GM21447 (cell line): ENCODE data around the gene BRMS1L.
"Not testable (repeated sequence)": the region's sequence is repeated elsewhere in the genome, so short reads cannot be mapped to it uniquely, and the experiment has no call there.

ENCODE experiments used
- ATAC-seq: cut with Tn5 transposase; IDR thresholded peaks from one replicate; pipeline ENCODE4 v1.9.1; 2021; ENCODE audit not compliant: unreplicated experiment

Gene BRMS1L, protein sequence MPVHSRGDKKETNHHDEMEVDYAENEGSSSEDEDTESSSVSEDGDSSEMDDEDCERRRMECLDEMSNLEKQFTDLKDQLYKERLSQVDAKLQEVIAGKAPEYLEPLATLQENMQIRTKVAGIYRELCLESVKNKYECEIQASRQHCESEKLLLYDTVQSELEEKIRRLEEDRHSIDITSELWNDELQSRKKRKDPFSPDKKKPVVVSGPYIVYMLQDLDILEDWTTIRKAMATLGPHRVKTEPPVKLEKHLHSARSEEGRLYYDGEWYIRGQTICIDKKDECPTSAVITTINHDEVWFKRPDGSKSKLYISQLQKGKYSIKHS

DNA sequence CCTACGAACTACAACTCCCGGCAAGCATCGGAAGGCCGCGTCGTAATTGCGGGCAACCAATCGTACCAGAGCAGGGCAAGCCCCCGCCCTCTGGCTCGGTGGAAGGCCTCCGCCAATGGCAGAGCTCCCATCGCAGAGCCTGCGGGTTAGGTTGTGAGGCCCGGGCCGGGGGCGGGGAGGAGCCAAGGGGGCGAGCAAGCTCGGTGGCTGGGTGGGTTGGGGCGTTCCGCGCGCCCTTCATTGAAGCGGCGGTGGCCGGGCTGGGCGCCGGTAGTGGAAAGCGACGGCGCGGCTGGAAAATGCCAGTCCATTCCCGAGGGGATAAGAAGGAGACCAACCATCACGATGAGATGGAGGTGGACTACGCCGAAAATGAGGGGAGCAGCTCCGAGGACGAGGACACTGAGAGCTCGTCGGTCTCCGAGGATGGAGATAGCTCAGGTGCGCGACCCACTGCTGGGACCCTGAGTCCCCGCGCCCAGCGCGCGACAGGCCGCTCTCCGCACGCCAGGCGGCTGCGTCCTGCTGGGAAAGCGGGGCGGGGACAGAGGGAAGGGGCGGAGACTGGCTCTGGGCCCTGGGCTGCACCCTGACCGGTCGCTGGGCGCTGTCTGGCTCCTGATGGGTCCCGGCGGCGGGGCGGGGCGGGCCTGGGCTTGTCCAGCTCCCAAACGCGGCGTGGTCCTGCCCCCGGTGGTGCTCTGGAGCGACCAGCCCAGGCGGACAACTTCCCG lies at the start of gene BRMS1L:
TSS of gene BRMS1L (plus strand) at position 121 of the 734 bp plus-strand sequence. CDS start at position 300, 179 bp downstream.
- ATAC-seq, result peak; percentile 95

DNA sequence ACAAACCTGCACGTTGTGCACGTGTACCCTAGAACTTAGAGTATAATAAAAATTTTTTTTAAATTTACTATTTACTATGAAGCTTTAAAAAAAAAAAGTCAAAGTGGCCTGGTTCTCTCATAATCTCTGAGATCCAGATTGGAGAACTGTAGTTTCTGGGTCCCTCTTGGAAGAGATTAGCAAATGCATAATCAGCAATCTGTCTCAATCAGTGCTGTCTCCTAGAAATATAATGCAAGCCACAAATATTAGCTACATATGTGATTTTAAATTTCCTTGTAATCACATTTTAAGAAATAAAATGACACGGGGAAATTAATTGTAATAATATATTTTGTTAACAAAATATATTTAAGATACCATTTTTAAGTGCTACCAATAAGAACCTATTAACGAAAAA lies 49.3 kb upstream of the BRMS1L start:
- no peak for ATAC-seq

DNA sequence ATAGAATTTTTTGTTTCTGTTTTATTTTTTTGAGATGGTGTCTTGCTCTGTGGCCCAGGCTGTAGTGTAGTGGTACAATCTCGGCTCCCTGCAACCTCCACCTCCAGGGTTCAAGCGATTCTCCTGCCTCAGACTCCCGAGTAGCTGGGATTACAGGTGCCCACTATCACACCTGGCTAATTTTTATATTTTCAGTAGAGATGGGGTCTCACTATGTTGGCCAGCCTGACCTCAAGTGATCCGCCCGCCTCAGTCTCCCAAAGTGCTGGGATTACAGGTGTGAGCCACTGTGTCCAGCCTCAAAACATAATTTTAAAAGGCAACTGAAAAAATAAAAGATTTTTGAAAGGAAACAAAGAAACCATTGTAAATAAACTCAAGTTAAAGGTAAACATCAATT lies 48.6 kb upstream of the BRMS1L start:
- ATAC-seq, result not testable (repeated sequence)

DNA sequence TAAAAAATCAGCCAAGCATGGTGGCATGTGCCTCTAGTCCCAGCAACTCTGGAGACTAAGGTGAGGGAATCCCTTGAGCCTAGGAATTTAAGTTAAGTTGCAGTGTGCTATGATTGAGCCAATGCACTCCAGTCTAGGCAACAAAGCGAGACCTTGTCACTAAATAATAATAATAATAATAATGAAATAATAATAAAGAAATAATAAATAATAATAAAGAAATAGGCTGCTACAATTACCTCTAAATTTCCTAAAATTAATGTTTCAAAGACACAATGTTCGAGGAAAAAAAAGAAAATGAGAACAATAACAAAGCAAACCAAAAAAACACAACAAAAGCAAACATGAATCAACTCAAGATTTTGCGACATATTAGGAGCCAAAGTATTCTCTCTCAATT lies 46.8 kb upstream of the BRMS1L start:
- ATAC-seq, result no peak

DNA sequence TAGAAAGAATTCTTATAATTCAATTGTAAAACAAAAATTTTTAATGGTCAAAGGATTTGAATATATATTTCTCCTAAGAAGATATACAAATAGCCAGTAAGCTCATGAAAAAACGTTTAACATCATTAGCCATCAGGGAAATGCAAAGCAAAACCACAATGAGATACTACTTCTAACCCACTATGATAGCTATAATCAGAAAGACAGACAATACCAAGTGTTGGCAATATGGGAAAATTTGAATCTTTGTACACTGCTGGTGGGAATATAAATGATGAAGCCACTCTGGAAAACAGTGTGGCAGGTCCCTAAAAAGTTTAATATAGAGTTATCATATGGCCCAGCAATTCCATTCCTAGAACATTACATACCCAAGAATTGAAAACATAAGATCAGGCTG lies 42.4 kb upstream of the BRMS1L start:
- no peak for ATAC-seq

DNA sequence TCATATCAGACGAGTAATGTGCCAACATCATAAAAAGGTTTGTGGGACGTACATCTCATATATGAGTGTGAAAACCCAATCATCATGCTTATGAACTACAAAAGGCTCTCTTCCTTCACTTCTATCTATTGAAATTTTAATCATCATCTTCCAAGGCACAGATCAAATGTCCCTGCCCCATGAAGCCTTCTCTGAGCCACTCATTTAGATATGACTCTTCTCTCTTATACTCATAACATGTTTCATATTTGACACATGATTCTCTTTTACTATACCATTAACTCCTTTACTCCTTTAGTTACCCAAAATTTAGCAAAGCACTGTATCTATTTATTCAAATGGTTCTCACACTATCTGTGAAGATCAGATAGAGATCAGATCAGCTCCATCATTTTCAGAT lies 39.3 kb upstream of the BRMS1L start:
- no peak for ATAC-seq

DNA sequence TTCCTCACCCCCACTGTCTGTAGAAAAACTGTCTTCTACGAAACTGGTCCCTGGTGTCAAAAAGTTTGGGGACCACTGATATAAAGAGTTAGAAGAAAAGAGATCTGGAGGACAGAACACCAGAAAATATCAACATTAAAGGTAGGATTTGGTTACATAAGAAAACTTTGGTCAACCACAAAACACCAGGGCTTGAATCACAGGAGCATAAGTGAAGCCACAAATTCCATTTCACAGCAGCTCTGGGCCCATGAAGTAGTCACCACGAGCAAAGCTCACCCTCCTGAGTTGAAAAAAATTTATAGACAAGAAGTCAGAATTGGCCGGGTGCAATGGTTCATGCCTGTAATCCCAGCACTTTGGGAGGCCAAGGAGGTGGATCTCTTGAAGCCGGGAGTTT lies 36.5 kb upstream of the BRMS1L start:
- no peak for ATAC-seq

DNA sequence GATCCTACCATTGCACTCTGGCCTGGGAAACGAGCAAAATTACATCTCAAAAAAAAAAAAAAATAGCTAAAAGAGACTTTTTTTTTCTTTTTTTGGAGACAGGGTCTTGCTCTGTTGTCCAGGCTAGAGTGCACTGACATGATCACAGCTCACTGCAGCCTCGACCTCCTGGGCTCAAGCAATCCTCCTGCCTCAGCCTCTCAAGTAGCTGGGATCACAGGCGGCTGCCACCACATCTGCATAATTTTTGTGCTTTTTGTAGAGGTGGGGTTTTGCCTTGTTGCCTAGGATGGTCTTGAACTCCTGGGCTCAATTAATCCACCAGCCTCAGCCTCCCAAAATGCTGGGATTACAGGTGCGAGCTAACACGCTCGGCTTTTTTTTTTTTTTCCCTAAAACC lies 28.3 kb upstream of the BRMS1L start:
- no peak for ATAC-seq

DNA sequence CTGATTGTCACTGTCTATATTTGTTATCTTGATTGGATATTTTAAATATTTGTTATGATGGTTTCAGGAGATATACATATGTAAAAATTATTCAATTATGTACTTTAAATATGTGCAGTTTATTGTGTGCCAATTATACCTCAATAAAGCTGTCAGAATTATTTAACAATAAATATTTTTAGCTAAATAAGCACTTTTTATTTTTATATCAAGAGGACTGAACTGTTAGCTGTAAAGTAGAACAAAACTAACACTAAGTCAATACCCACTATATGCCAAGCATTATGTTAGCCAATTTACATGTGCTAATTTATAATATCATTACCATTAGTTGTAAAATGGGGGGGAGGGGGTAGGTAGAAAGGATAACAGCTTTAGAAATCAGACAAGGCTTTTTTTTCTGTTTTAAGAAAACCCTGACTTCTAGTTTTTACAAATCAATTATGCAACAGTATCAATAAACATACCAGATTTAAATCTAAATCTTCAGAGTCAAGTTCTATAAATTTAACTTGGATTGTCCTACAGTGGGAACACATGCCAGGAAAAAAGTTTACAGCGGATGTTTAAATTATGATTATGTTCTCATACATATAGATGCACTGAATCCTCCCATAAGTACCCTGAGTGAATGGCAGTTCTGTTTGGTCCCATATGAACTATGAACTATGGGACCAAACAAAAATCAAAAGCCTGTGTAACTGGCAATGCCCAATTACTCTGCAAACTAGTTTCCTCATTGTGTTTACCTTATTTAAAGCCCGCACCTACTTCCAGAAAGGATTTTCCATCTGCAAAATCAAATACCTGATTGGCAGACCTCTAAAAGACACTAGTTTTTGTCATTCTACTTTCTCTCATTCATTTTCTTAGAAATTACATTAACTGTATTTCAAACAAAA lies 19.9 kb upstream of the BRMS1L start:
- no peak for ATAC-seq

DNA sequence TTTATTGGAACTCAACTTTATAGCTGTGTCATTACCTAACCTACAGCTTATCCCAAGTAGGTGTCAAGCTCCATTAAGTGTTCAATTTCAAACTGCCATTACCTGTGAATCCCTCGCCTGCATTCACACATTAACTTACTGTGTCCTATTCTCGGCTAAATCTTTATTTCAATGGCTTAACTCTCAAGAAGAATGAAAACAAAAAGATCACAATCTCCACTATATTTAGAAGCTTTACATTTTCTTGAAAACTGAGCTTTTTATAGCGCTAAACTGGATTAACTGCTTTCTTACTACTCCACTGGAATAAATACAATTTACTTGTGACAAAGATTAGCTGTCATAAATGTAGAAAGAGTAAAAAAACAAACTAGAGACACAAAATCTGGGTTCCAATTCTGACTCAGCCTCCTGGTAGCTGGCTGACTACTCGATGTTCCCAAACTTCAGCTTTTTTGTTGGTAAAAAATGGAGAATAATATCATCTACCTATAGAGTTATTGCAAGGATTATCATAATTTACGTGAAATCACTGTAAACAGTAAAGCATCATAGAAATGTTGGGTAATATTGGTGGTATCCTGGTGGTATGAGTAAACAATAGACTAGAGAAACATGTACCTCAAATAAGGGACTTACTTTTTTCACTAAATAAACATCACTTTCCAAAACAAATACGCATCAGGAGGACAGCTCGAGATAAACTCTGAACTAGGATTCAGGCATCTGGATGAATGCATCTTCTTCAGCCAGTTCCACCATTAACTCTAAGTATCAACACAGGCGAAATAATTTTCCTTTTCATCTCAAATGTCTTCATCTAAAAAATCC lies 18.8 kb upstream of the BRMS1L start:
- no peak for ATAC-seq

DNA sequence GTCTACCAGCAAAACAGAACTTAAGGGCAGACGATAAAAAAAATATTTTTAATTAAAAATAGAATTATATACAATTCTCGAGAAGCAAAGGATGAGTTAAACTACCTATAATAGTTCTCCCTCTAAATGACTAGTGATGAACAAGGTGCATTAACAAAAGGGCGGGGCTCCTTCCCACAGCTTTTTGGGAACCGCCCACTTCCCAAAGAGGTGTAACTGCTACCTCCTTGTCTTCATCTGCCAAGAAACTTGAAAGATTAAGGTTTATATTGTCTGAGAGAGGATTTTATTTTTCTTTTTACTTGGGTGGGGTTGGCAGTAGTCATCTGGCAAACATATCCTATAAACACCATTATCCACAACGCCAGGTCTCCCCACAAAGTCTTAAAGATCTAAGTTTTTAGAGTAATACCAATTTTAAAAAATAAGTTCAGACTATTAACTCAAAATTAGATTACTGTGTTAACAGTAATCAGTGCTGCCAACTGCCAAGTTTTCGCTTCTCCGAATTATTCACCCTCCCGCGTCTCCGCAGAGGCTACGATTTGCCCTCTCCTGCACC lies 18.0 kb upstream of the BRMS1L start:
- no peak for ATAC-seq

DNA sequence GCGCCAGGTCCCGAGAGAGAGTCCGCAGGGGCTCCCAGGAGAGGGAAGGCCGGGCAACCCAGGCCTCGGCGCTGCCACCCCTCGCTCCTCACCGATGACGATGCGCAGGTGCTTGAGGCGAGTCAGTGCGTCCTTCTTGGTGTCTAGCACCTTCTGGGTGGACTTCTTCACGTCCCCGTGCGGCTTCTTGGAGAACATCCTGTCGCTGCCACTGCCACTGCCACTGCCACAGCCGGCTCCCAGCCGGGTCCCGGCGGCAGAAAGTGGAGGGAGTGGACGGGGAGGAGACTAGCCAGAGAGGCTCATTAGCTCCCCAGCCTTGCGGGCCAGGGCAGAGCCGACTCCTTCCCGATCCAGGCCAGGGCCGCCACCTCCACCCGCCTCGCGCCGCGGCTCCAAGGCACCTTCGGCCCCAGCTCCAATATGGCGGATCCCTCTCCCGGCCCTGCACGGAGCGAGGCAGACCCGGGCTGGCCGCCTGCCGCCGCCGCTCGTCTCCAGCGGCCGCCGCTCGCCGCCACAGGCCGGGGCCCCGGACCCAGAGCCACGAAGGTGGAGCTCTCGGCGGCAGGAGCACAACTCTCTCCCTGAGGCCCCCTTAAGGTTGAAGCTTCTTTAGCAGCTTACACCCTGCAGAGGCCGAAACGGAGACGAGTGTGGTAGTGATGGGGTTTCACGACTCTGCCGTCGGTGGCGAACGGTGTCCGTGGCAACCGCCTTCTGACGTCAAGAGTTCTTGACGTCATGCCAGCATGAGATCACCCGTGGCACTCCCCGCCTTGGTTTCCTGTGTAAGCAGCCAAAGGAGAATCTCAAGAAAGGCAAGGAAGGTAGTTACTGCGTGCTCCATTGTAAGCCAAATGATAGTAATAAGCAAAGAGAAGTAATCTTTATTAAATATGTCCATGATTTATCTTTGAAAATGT lies 17.2 kb upstream of the BRMS1L start, which contains the start of gene RALGAPA1:
TSS of gene RALGAPA1 (minus strand) at position 658 of the 926 bp plus-strand sequence. CDS start at position 198, 460 bp downstream.
- peak; percentile 97 for ATAC-seq

DNA sequence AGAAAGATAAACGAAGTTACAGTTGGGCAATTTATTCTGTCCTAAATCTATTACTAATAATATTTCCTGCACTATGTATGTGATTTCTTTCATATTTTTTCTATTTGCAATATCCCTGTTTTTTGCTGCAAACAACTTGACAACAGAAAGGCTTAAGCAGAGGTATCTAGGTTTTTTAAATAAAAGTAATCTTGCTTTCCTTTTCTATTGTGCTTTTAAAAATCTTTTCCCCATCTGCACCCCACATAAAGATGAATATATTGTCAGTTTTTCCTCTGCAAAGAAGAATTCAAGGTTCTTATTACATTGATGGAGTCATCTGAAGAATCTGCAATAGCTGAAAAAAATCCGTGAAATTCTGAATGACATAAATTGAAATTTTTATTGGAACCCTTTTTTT lies 16.5 kb upstream of the BRMS1L start:
- ATAC-seq, result no peak

DNA sequence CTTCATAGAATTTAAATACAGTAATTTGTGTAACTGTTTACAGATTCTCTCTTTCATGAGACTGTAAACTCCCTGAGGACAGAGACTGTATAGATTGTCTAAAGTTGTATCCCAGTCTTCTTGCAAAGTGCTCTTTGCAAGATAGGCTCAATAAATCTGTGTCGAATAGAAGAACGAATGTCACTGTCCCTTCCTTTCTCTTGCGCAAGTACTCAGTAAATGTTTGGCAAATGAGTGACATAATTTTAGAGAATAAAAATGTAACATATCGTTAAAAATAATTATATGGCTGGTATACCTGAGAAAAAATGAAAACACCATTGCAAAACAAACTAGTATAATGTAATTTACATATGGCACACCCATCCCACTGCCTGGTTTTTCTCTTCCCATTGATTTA lies 15.2 kb upstream of the BRMS1L start:
- no peak for ATAC-seq

DNA sequence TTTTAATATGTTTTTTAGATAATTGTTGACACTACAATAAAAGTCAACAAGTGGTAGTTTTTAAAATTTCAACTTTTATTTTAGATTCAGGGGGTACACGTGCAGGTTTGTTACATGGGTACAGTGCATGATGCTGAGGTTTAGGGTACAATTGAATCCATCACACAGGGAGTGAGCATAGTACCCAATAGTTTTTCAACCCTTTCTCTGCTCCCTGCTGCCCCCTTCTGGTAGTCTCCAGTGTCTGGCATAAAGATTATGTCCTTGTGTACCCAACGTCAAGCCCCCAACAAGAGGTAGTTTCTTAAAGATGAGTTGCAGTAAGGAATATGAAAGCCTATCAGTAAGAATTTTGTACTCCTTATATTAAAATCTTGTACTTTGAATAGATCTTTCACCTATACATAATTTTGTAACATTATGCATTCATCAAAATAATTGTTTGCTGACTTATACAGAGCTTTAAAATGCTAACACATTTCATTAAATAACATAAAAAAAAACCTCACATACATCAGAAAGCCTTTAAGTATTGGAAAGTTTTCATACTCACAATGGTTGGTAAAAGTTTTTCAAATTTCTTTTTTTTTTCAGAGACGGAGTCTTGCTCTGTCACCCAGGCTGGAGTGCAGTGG lies 11.7 kb upstream of the BRMS1L start:
- ATAC-seq, result peak; percentile 90

DNA sequence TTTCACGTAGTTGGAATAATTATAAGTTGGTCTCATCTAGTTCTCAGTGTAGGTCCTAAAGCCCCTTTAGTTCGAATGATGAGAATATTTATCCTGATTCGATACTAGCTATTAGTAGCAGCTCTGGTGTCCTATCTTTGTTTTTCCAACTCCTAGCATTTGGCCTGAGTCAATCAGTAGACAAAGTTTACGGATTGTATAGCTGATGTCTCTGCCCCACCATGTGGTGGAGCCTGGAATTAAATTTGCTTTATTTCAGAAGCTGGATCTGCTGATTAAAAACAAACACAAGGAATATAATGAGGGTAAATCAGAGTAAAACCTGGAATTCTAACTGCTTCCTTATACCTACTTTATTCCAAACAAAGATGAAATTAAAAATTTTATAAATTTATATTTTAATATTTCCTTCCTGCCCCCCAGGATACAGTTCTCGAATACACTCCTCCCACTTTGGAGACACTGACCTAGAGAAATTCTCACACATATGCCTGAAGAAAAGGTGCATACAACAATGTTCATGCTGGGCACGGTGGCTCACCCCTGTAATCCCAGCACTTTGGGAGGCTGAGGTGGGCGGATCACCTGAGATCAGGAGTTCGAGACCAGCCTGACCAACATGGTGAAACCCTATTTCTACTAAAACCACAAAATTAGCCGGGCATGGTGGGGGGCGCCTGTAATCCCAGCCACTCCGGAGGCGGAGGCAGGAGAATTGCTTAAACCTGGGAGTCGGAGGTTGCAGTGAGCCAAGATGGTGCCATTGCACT lies 7.6 kb upstream of the BRMS1L start:
- ATAC-seq, result no peak

DNA sequence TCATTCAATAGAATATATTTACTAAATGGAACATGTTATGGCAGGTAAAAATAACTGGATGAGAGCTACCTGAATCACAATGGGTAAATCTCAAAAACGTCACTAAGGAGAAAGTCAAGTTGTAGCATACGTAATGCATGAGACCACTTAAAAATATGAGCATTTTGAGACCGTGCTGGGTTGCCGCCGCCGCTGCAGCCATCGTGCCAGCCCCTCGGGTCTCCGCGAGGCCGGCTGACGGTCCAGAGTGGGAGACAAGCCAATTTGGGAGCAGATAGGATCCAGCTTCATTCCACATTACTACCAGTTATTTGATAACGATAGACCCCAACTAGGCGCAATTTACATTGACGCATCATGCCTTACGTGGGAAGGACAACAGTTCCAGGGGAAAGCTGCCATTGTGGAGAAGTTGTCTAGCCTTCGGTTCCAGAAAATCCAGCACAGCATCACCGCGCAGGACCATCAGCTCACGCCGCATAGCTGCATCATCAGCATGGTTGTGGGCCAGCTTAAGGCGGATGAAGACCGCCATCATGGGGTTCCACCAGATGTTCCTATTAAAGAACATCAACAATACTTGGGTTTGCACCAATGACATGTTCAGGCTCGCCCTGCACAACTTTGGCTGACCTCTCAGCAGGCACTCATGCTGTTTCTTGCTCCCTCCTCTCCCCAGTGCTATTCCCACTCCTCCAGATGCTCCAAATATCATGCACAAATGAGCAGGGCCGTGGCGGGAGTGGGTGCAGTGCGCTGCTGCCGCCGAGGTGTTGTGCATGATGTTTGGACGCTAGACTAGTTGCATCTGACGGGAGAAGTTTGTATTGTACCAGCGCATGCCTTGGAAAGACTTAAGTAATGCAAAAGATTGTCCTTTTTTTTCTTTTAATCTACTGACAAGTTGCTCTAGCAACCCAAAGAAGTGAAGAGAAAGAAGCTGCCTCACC lies 6.3 kb upstream of the BRMS1L start:
- ATAC-seq, result no peak
